GM19023 (cell line): ENCODE data around the gene TNFRSF25.
"Not testable (repeated sequence)": the region's sequence is repeated elsewhere in the genome, so short reads cannot be mapped to it uniquely, and the experiment has no call there.

Experiments used
- ATAC-seq: cut with Tn5 transposase; IDR thresholded peaks from one replicate; pipeline ENCODE4 v1.9.1; 2021; ENCODE audit warnings: mild to moderate bottlenecking, moderate library complexity; ENCODE audit not compliant: unreplicated experiment

TNFRSF25 gene

GRCh38 chr1:6470132-6471085 is 4.4 kb upstream of the TNFRSF25 start:
- ATAC-seq, result no peak

- ATAC-seq, result no peak
These were observed 2.9 kb upstream of the TNFRSF25 start for GRCh38 chr1:6468729-6469461.

DNA sequence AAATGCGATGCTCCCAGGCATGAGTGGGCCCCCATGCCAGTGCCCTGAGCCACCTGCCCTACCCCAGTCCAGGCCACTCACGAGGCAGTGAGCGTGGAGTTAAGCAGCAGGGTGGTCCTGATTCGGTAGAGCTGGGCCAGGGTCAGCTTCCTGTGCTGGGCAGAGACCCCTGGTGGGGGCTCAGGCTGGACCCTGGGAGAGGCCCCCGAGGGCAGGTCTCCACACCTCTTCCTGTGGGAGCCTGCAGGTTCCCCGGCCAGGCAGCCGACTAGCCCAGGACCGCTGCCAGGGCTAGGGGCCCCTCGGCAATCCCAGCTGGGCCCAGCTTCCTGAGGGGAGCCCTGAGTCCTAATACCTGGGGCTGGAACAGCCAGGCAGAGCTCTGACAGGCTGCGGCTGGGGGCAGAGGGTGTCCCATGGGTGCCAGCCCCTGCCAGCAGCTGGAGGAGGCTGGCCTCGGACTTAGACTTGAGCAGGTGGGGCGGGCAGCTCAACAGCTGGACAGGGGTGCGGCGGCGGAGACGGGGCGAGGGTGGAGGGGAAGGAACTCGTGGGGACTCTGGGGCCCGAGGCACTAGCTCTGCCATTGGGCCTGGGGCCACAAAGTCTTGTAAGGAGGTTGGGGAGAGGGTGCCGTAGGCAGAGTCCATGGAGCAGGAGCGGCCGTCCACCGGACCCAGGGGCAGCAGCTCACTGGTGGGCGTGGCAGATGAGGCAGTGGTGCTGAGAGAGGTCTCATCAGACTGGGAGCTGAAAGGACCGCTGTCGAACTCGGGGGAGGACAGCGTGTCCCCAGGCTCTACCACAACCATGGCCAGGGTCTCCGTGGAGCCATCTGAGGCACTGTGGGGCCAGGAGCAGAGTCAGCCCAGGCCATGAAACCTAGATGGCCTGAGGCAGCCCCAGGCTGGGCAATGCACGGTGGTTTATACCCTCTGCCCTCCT is 2.0 kb upstream of the TNFRSF25 start:
- no peak for ATAC-seq

DNA sequence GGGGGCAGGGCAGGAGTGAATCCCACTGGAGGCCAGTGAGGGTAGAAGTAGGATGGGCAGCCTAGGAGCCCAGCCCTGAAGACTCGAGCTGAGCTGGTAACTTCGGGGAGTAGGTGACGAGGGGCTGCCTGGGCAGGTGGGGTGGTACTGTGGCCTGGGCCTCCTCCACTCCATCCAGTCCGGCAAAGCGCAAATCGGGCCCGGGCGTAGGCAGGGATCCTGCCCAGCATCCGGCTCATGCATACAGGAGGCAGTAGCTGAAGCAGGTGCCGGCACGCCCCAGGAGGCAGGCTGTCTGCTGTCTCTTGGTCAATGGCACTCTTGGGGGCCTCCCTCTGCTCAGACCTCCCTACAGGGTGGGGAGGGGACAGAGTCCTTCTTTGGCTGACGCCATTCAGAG is 1.3 kb upstream of the TNFRSF25 start:
- no peak for ATAC-seq

DNA sequence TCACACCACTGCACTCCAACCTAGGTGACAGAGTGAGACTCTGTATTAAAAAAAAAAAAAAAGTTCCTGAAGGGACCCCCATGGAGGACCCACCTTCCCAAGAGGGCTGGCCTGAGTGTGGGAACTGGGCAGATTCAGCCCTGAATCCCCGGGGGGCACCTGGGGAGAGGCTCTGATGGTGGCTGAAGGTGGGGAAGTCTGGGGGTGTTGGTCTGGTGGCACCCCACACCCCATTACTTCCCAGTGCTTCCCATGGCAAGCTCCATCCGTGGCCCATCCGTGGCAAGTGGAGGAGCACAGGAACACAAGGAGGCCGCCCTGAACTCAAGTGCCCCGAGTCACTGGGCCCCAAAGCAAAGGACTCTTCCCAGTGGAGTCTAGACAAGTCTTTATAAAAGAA is 778 bp upstream of the TNFRSF25 start:
- ATAC-seq, result no peak

DNA sequence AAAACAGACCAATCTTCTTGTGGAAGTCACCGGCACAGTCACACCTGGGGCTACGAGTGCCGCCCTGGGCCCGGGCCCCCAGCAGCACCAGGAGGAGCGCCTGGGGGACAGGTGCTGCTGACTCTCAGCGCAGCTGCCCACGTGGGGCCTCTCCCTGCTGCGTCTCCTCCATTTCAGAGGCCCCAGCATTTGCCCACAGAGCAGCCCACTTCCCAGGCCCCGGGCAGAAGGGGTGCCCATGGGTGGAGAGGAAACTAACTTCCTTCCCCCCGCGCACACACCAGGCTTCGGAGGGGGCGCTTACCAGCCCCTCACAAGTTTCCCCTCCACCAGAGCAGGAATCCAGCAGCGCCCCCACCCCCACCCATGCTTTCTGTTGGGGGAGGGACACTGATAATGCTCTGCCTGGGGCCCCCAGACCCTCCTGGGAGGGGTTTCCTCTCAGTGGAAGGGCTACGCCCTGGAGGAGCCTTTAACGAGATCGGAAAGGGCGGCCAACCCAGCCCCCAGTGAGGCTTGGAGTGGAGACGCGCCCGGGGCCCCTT is 440 bp downstream of the TNFRSF25 start:
- ATAC-seq, result no peak

DNA sequence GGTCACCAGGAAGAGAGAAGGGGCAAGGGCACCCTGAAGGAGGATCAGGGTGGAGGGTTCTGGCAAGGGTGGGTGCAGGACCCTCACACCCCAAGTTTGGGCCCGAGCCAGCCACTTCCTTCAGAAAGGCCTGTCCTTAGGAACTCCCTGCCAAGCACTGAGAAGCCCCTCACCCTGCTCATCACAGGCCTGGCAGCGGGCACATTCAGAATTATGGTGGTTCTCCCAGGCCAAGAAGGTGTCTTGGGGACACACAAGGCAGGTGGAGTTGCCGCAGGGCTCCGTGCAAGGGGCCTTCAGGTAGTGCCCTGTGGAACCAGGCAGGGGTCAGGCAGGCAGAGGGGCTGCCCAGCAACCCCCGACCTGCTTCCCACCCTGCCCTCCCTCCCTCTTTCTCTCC is 1.1 kb downstream of the TNFRSF25 start:
- no peak for ATAC-seq

- ATAC-seq, result no peak
These were observed 1.5 kb downstream of the TNFRSF25 start for GRCh38 chr1:6464514-6464836.

DNA sequence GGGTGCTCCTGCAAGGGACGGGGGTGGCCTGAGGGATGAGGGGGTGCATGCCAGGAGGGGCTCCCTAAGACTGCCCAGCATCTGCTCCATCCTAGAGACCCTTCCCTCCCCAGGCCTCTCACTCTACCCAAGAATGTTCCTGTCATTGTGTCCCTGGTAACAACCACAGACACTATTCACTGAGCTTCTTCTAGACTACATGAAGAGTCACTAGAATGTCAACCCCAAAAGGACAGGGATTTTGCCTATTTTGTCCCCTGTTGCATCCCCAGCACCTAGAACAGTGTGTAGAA is 2.9 kb downstream of the TNFRSF25 start:
- no peak for ATAC-seq

DNA sequence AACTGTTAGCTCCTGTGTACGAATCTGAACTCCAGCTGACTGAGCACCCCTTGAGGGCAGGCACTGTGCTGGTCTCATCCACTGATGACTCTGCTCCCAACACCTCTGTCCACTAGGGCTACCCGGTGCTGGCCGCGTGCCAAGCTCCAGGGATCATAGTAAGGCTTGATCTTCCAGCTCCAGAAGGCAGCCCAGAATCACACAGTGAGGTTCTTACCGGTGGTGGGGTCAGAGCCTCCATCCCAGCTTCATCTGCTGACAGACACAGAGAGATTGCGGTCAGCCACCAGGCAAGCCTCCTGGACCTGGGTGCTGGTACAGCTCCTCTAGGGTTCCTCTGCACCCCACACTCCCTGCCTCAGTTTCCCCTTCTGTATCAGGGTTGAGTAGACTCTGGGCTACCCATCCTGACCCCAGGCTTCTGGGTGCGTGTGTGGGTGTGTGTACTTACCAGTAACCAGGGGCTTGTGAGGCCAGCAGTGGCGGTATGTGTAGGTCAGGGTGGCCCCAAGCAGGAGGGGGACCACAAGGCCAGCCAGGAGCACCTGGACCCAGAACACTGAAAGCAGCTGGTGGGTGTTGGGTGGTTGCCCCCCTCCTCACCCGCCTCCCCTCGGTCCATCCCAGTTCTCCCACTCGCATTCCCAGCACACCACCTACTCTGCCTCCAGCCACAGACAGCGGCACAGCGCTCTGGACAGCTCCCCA is 3.4 kb downstream of the TNFRSF25 start:
- ATAC-seq, result no peak

GRCh38 chr1:6461538-6462411 is 4.2 kb downstream of the TNFRSF25 start:
- ATAC-seq, result no peak

- ATAC-seq, result no peak
These were observed 4.9 kb downstream of the TNFRSF25 start for GRCh38 chr1:6461051-6461530.

- ATAC-seq, result no peak
These were observed 5.5 kb downstream of the TNFRSF25 start for GRCh38 chr1:6460301-6461050.

- ATAC-seq, result no peak
These were observed 6.1 kb downstream of the TNFRSF25 start for GRCh38 chr1:6459850-6460265.

DNA sequence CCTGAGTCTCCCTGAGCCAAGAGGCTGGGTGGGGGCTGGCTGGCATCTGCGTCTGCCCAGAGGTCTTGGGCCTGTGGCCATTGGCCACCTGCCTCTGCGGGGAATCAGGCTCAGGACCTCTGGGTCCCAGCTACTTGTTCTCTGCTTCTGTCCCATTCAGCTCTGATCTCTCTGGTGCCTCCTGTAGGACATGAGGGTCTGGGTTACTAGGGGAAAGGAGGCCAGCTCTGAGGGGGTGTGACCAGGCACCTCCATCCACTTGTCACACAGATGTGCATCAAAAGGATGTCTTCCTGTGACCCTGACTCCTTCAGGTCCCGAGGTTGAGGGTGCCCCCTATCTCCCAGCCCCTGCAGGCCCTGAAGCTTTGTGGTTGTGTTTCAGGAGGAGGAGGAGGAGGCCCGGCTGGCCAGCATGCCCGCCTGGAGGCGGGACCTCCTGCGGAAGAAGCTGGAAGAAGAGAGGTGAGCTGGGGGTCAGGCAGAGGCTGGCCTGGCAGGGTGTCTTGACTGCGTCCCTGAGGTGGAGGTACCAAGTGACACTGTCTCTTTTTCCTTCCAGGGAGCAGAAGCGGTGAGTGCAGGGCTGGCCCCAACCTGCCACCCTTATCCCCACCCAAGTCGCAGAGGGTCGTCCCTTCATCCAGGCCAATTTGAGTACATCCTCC is 9.0 kb downstream of the TNFRSF25 start:
- ATAC-seq, result no peak

DNA sequence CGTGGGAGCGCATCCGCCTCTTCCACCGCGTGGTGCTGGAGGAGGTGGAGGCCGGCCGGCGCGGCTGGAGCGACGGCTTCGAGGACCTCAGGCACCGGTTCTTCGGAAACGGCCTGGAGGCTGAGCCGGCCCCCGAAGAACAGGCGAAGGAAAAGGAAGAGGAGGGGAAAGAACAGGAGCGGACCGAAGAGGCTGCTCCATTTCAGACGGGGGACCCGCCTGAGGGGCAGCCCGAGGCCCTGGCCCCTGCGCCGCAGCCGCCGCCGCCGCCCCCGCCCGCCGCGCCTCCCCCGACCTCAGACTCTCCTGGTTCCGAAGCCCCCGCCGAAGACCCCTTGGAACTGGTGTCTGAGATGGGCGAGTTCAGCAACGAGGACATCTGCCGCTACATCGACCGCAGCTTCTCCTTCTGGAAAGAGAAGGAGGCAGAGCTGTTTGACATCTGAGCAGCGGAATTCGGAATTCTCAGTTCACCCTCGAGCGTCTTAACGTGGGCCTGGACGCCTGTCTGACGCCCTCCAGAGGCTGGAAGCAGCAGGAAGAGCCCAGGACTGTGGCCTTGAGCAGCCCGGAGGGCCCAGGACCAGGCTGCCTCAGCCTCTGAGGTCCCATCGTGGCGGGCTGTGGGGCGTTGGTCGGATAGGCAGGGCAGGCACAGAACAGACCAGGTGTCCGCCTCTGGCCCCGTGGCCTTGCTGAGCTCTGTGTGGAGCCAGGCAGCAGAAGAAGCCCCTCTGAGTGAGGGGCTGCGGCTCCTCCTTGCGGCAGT is 10.0 kb downstream of the TNFRSF25 start:
- ATAC-seq, result not testable (repeated sequence)
